Mesodermal cell (in vitro differentiated cells): ENCODE results near the gene TBRG1.

Source experiments
- H3K27ac ChIP-seq: 2 replicates; pipeline ENCODE4 v1.7.0; 2013; ENCODE audit warnings: mild to moderate bottlenecking, low read depth, low read length, moderate library complexity; ENCODE audit not compliant: severe bottlenecking
- H3K36me3 ChIP-seq: 2 replicates; pipeline ENCODE4 v1.7.1; 2013; ENCODE audit warnings: mild to moderate bottlenecking, low read length, moderate library complexity; ENCODE audit not compliant: control insufficient read depth, insufficient read depth
- H3K4me1 ChIP-seq: one replicate; pipeline ENCODE4 v1.7.1; 2013; ENCODE audit warnings: mild to moderate bottlenecking, low read length; ENCODE audit not compliant: insufficient read depth, control insufficient read depth, poor library complexity, severe bottlenecking
- H3K4me3 ChIP-seq: 2 replicates; pipeline ENCODE4 v1.7.0; 2013; ENCODE audit warnings: low read length, control low read depth, mild to moderate bottlenecking; ENCODE audit not compliant: insufficient read depth, poor library complexity, severe bottlenecking; ENCODE audit errors: extremely low read depth
- H3K9me3 ChIP-seq: 2 replicates; pipeline ENCODE4 v1.7.1; 2013; ENCODE audit warnings: mild to moderate bottlenecking, low read length, moderate library complexity; ENCODE audit not compliant: control insufficient read depth
- WGBS, 2 experiments: methylation state at CpG; one replicate each; pipeline ENCODE4 v1.1.5; 2013; ENCODE audit warnings: missing lambda C conversion rate in 2 of 2; ENCODE audit not compliant: insufficient coverage in 2 of 2; 5-methylcytosine and 5-hydroxymethylcytosine counted together

TBRG1 gene

DNA sequence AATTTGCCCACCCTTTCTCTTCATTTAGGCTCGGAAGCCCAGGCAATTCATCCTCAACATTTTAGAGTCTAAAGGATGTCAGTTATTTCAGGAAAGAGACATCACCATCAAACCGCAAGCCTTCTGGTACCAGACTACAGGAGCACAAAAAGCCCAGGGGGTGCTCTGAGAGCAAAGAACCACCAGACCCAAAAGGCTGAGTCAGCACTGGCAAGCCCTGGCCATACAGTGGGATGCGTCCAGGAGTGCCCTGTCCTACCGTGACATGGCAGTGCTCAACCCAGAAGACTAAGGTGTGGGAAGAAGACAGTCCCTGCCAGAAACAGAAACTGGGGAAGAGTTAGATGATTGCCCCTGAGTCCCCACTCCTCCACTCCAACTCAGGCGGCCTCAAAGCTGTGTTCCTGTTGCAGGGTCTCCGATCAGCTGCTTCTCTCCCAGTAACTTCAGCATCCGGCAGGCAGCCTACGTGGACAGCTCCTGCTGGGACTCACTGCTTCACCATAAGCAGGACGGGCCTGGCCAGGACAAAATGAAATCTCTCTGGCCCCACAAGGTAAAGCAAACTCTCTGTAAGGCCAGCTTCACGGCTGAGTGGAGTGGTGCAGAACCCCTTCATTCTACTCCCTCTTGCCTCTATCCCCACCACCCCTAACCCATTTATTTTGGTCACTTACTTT is 10.0 kb upstream of the TBRG1 start:
- Histone ChIP-seq H3K36me3 (no peaks in the 10 kb centered on the region), H3K4me3 (no peak overlapping the region), H3K4me1 (no peaks in the 10 kb centered on the region), H3K27ac (no peak overlapping the region), H3K9me3 (no peaks in the 10 kb centered on the region)
- WGBS, 2 experiments = 75 to 86% methylated on average over 9 of the region's 10 CpGs

GRCh38 chr11:124618863-124619262 is 3.8 kb upstream of the TBRG1 start:
- no peak overlapping the region for H3K27ac ChIP-seq
- H3K36me3 ChIP-seq = no peaks in the 10 kb centered on the region
- 88 to 91% methylated on average over 4 to 5 of the region's 5 CpGs for WGBS, 2 experiments
- H3K4me3 ChIP-seq = no peak overlapping the region
- no peaks in the 10 kb centered on the region for H3K9me3 ChIP-seq
- no peaks in the 10 kb centered on the region for H3K4me1 ChIP-seq

DNA sequence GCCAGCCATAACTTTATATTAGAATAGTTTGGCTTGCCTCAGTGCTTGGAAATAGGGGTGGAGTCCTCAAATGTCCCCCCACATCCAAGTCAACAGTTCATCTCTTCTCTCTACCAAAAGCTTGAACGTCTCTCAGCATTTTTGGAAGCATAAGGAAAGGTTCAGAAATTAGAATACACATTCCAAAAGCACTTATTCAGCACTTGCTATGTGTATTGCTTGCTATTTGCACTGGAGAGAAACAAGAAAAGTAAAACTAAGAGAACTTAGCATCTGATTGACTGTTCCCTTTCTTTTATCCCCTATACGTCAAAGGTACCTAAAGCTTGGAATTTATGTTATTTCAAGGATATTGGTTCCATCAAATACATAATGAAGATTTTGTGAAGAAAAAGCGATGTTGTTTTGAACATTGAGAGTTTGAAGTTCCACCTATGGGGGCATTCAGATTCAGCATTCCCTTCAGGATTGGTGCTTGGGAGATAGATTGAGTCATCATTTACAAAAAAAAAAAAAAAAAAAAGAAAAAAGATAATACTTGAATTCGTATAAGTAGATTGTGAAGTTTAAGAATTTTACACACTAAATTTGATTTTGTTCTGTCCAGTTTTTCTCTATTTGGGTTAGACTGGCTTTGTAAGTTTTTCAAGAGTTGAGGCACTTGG is 1.3 kb downstream of the TBRG1 start:
- no CpG with 5 or more reads among the region's 4 CpGs for WGBS, 2 experiments
- no peak overlapping the region for H3K27ac ChIP-seq
- H3K4me3 ChIP-seq = peak overlapping the region; percentile 84
- no peaks in the 10 kb centered on the region for H3K4me1 ChIP-seq
- H3K36me3 ChIP-seq = peaks cover 37% of the 10 kb centered on the region
- no peaks in the 10 kb centered on the region for H3K9me3 ChIP-seq

DNA sequence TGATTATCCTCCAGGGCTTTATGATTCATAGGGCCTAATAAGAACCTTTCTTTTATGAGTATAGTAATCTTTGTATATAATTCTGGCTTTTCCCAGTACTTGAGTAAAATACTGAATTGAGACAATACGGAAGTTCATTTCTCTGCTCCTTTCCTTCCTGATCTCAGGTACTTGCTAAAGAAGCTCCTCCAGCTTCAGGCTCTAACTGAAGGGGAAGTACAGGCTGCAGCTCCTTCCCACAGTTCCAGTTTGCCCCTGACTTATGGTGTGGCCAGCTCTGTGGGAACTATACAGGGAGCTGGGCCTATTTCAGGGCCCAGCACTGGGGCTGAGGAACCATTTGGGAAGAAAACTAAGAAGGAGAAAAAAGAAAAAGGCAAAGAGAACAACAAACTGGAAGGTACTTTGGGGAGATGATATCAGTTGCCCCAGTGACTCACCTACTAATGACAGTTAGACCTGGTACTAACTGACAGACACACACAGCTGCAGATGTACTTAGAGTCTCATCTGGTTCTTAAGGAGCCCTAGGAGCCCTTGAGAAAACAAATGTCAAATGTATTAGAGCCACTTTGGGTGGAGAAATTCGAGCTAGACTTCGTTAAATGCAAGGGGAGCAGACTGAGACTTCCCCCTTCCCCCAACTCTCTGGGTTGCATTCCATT is 3.0 kb downstream of the TBRG1 start:
- Histone ChIP-seq H3K27ac (no peak overlapping the region), H3K4me1 (no peaks in the 10 kb centered on the region), H3K9me3 (no peaks in the 10 kb centered on the region), H3K36me3 (peaks cover 48% of the 10 kb centered on the region), H3K4me3 (no peak overlapping the region)
- WGBS, 2 experiments = 86 to 100% methylated on average over 2 of the region's 3 CpGs

GRCh38 chr11:124627546-124627945 is 4.9 kb downstream of the TBRG1 start:
- Histone ChIP-seq H3K4me1 (no peaks in the 10 kb centered on the region), H3K4me3 (no peak overlapping the region), H3K27ac (no peak overlapping the region), H3K9me3 (no peaks in the 10 kb centered on the region), H3K36me3 (peaks cover 67% of the 10 kb centered on the region)
- WGBS, 2 experiments = no CpG with 5 or more reads among the region's 5 CpGs

DNA sequence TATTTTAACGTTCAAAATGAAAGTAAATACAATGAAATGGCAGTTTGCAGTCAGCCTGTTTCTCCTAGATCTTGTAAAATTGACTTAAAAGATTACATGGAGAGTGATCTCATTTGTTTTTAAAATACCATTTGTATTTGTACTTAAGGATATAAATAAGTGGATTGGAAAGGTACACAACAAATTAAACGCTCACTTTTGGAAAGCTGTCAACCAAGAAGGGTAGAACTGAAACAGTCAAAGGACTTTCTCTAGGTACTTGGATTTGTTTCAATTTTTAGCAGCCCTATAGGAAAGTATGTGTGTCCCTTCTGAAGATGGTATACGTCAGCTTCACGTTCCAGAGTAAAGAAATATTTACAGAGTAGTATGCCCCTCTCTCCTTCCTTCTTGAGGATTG is 7.3 kb downstream of the TBRG1 start:
- no peaks in the 10 kb centered on the region for H3K9me3 ChIP-seq
- H3K4me3 ChIP-seq = no peak overlapping the region
- H3K27ac ChIP-seq = no peak overlapping the region
- no peaks in the 10 kb centered on the region for H3K4me1 ChIP-seq
- H3K36me3 ChIP-seq = peaks cover 84% of the 10 kb centered on the region
- WGBS, 2 experiments = 89 to 100% methylated on average over 3 of the region's 4 CpGs

DNA sequence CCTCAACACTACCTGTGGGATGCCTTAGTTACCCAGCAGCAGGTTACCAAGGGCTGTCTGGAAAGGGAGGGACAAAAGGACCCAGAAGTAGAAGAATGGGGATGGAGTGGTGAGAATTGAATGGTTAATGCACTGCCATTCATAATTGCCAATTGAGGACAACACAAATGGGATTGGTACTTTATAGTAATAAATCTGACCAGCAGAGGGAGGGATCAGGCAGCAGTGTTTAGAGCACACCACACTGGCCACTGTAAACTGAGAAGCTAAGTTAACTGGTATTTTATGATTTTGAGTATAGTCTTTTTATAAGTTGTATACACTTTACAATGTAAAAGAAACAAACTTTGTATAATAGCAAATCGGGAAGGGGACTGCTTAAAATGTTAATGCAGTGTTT is 10.7 kb downstream of the TBRG1 start:
- Histone ChIP-seq H3K9me3 (no peaks in the 10 kb centered on the region), H3K4me1 (no peaks in the 10 kb centered on the region), H3K36me3 (peaks cover 83% of the 10 kb centered on the region), H3K4me3 (no peak overlapping the region), H3K27ac (no peak overlapping the region)
- WGBS, 2 experiments = no CpG with 5 or more reads among the region's 1 CpG

DNA sequence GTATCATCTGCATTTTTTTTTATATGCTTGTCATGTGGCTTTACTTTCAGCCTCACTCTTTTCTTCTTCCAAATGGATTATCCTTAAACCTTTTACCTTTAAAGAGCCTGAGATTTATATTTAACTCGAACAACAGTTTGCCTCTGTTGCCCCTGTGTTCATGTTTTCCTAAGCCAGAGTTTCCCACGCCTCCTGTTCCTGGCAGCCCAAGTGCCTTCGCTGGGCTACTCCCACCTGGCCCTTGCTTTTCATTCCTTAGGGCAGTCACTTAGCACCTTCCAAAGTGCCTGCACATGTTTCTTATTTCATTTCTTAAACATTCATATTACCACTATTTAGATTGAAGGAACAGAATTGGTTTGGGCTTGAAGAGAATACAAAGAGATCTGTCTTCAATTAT is 13.3 kb downstream of the TBRG1 start:
- Histone ChIP-seq H3K27ac (no peak overlapping the region), H3K9me3 (peaks cover 6% of the 10 kb centered on the region), H3K4me3 (no peak overlapping the region), H3K4me1 (no peaks in the 10 kb centered on the region), H3K36me3 (peaks cover 62% of the 10 kb centered on the region)
- WGBS, 2 experiments = 93 to 95% methylated on average over 3 of the region's 3 CpGs

DNA sequence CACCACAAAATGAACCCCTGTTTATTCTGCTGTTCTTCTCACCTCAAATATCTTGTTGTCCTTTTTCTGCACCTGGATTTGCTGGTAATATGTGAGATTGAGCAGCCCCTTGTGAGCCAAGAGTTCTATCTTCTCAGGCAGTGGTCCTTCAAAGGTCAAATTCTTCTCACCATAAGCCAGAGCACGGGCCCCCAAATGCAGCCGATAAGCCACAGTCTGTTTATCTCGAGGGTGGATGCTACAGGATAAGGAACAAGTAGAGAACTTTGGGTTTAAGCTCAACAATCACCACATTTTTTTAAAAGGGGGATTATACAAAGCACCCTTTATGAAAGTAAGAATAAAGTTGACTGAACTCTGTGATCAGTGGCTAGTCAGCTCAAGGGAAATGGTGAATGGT is 15.8 kb downstream of the TBRG1 start:
- Histone ChIP-seq H3K4me3 (no peak overlapping the region), H3K36me3 (peaks cover 38% of the 10 kb centered on the region), H3K9me3 (peaks cover 6% of the 10 kb centered on the region), H3K27ac (no peak overlapping the region), H3K4me1 (no peaks in the 10 kb centered on the region)
- WGBS, 2 experiments = 93% methylated on average over 2 of the region's 3 CpGs; no CpG with 5 or more reads in 1 of the 2 experiments

DNA sequence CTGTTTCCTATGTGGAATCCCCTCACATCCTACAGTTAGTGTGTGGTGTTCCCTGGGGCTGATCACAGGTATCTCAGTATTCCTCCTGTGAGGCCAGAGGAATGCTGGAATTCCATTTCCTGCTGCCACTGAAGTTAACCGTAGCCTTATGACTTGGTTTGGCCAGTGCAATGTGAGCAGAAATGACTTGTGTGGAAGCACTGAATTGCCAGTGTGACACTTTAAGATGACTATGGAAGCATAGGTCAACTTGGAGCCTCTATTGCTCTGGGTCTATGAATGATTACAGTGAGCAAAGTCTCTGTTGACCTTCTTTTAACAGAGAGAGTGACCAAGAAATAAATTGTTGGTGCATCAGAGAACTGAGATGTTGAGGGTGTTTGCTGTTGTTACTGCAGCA is 16.5 kb downstream of the TBRG1 start:
- Histone ChIP-seq H3K9me3 (peaks cover 6% of the 10 kb centered on the region), H3K36me3 (peaks cover 32% of the 10 kb centered on the region), H3K4me3 (no peak overlapping the region), H3K27ac (no peak overlapping the region), H3K4me1 (no peaks in the 10 kb centered on the region)
- WGBS, 2 experiments = 89 to 100% methylated on average over 1 of the region's 1 CpG

DNA sequence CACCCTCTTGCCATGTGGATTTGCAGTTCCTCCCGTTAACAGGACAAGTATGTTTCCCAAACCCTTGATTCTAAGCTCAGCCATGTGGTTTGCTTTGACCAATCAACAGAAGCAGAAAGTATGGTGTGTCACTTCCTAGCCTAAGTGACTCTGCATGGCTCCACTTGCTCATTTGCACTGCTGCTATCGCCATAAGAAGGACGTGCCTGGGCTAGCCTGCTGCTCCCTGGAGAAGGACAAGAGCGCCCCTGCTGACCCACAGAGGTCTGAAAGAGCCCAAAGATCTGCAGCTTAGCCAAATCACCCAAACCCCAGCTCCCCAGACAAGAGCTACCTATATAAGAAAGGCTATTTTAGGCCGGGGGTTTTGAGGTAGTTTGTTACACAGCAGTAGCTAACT is 18.0 kb downstream of the TBRG1 start:
- WGBS, 2 experiments = 75 to 83% methylated on average over 2 to 4 of the region's 5 CpGs
- Histone ChIP-seq H3K4me1 (no peaks in the 10 kb centered on the region), H3K4me3 (no peak overlapping the region), H3K36me3 (peaks cover 23% of the 10 kb centered on the region), H3K27ac (no peak overlapping the region), H3K9me3 (peaks cover 6% of the 10 kb centered on the region)
